Mesothelial cell of epicardium (in vitro differentiated cells): ENCODE measurements around the gene IZUMO4. TPM values are rescaled to one million over a fixed set of nuclear protein-coding genes. Genes with fewer than 3 reads are reported as not detected.

ENCODE experiments used
- DNase-seq, 2 experiments: peaks; one replicate each; pipeline ENCODE4 v3.0.0; 2021; ENCODE audit warnings: low spot score in 2 of 2; ENCODE audit not compliant: unreplicated experiment in 2 of 2
- H3K27ac Mint-ChIP-seq: 2 replicates; pipeline ENCODE4 v1.8.0; 2021; ENCODE audit warnings: mixed read lengths
- H3K27me3 Mint-ChIP-seq: 2 replicates; pipeline ENCODE4 v1.8.0; 2021; ENCODE audit warnings: low read depth, mixed read lengths
- H3K36me3 Mint-ChIP-seq: 2 replicates; pipeline ENCODE4 v1.8.0; 2021; ENCODE audit warnings: mixed read lengths
- H3K4me1 Mint-ChIP-seq: 2 replicates; pipeline ENCODE4 v1.8.0; 2021; ENCODE audit warnings: mixed read lengths
- H3K4me3 Mint-ChIP-seq: 2 replicates; pipeline ENCODE4 v1.8.0; 2021; ENCODE audit warnings: mild to moderate bottlenecking, moderate library complexity, mixed read lengths
- H3K9me3 Mint-ChIP-seq: 2 replicates; pipeline ENCODE4 v1.8.0; 2021; ENCODE audit warnings: mixed read lengths
- CTCF ChIP-seq: fragments of 200-600 bp; sonication (generic); IDR thresholded peaks from one replicate; pipeline ENCODE4 v1.5.0; 2021; ENCODE audit warnings: antibody characterized with exemption; ENCODE audit not compliant: unreplicated experiment
- total RNA-seq: library from RNA; stranded (reverse); gene quantifications from 3 replicates; pipeline ENCODE4 v1.2.1, GENCODE V29; 2021

Gene IZUMO4
- total RNA-seq, 1 donor from 2014 or later, result 13.8 TPM

- peaks cover 50% of the 10 kb centered on the region for H3K36me3 Mint-ChIP-seq
- H3K9me3 Mint-ChIP-seq, result no peaks in the 10 kb centered on the region
- H3K4me1 Mint-ChIP-seq, result no peaks in the 10 kb centered on the region
- no peak for TF ChIP-seq CTCF
- DNase-seq, result no peak
- no peak overlapping the region for H3K4me3 Mint-ChIP-seq
- H3K27ac Mint-ChIP-seq, result no peak overlapping the region
- no peaks in the 10 kb centered on the region for H3K27me3 Mint-ChIP-seq
These were observed 14.1 kb downstream of the IZUMO4 start for GRCh38 chr19:2110822-2111221.

- DNase-seq, result no peak
- Mint-ChIP-seq H3K4me3 (no peak overlapping the region), H3K27me3 (no peaks in the 10 kb centered on the region), H3K27ac (no peak overlapping the region), H3K4me1 (no peaks in the 10 kb centered on the region), H3K36me3 (peaks cover 44% of the 10 kb centered on the region), H3K9me3 (no peaks in the 10 kb centered on the region)
- no peak for TF ChIP-seq CTCF
These were observed 14.7 kb downstream of the IZUMO4 start for GRCh38 chr19:2111425-2111824.

- no peak for TF ChIP-seq CTCF
- Mint-ChIP-seq H3K4me3 (no peak overlapping the region), H3K9me3 (no peaks in the 10 kb centered on the region), H3K36me3 (peaks cover 39% of the 10 kb centered on the region), H3K27me3 (no peaks in the 10 kb centered on the region), H3K27ac (no peak overlapping the region), H3K4me1 (no peaks in the 10 kb centered on the region)
- no peak for DNase-seq
These were observed 15.2 kb downstream of the IZUMO4 start for GRCh38 chr19:2111886-2112285.

GRCh38 chr19:2112516-2113320 is 16.0 kb downstream of the IZUMO4 start:
- H3K4me1 Mint-ChIP-seq, result no peaks in the 10 kb centered on the region
- H3K27ac Mint-ChIP-seq, result no peak overlapping the region
- no peak for DNase-seq
- H3K4me3 Mint-ChIP-seq, result no peak overlapping the region
- H3K36me3 Mint-ChIP-seq, result peaks cover 35% of the 10 kb centered on the region
- no peaks in the 10 kb centered on the region for H3K27me3 Mint-ChIP-seq
- H3K9me3 Mint-ChIP-seq, result no peaks in the 10 kb centered on the region
- no peak for TF ChIP-seq CTCF

- H3K36me3 Mint-ChIP-seq, result peaks cover 36% of the 10 kb centered on the region
- DNase-seq, result no peak
- no peaks in the 10 kb centered on the region for H3K27me3 Mint-ChIP-seq
- no peak for TF ChIP-seq CTCF
- H3K4me3 Mint-ChIP-seq, result no peak overlapping the region
- no peaks in the 10 kb centered on the region for H3K4me1 Mint-ChIP-seq
- no peaks in the 10 kb centered on the region for H3K9me3 Mint-ChIP-seq
- H3K27ac Mint-ChIP-seq, result no peak overlapping the region
These were observed 16.9 kb downstream of the IZUMO4 start for GRCh38 chr19:2113439-2114211.
